Measurements from ENCODE around the gene SLC5A4. TPM values are rescaled to one million over a fixed set of nuclear protein-coding genes. Genes with fewer than 3 reads are reported as not detected.

Gene SLC5A4
- total RNA-seq, 1 donor from 2014 or later, result not detected

DNA sequence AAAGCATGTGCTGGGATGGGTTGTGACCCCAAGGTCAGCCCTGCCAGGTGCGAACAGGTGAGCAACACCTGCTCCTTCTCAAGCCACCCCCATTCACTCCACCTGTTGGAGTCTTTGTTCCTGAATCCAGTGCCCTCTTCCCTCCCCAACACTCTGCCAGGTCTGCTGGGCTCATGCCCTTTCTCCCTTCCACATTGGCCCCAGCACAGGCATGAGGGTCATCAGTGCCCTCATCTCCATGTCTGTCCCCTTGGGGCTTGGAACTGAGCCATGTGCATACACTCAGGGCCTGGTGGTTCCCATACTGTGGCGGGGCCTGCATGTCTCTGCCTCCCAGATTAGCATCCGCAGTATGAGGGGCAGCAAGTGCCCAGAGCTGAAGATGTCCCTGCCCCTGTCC, 69.3 kb downstream of the SLC5A4 start:
- peaks cover 5% of the 10 kb centered on the region for H3K4me1 Mint-ChIP-seq (ENCODE audit: low read depth)

GRCh38 chr22:32183625-32184024, 71.5 kb downstream of the SLC5A4 start:
- H3K9me3 Mint-ChIP-seq (ENCODE audit: low read depth), result no peaks in the 10 kb centered on the region
- H3K27me3 Mint-ChIP-seq, result peaks cover 6% of the 10 kb centered on the region
- no peak overlapping the region for H3K27ac Mint-ChIP-seq
- no peak overlapping the region for H3K4me3 Mint-ChIP-seq (ENCODE audit: low read depth)
- H3K4me1 Mint-ChIP-seq (ENCODE audit: low read depth), result peaks cover 5% of the 10 kb centered on the region
- DNase-seq (ENCODE audit: low spot score, unreplicated experiment), result no peak
- TF ChIP-seq, protein P1, sequence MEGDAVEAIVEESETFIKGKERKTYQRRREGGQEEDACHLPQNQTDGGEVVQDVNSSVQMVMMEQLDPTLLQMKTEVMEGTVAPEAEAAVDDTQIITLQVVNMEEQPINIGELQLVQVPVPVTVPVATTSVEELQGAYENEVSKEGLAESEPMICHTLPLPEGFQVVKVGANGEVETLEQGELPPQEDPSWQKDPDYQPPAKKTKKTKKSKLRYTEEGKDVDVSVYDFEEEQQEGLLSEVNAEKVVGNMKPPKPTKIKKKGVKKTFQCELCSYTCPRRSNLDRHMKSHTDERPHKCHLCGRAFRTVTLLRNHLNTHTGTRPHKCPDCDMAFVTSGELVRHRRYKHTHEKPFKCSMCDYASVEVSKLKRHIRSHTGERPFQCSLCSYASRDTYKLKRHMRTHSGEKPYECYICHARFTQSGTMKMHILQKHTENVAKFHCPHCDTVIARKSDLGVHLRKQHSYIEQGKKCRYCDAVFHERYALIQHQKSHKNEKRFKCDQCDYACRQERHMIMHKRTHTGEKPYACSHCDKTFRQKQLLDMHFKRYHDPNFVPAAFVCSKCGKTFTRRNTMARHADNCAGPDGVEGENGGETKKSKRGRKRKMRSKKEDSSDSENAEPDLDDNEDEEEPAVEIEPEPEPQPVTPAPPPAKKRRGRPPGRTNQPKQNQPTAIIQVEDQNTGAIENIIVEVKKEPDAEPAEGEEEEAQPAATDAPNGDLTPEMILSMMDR (IDR thresholded peaks at IDR 0.05; ENCODE audit: unreplicated experiment), result no peak
- no peaks in the 10 kb centered on the region for H3K36me3 Mint-ChIP-seq (ENCODE audit: insufficient read depth)

More for the DNA sequence above, 69.3 kb downstream of the SLC5A4 start:
- Mint-ChIP-seq H3K27ac (peak overlapping the region; percentile 93), H3K36me3 (ENCODE audit: insufficient read depth) (no peaks in the 10 kb centered on the region), H3K27me3 (no peaks in the 10 kb centered on the region), H3K4me3 (ENCODE audit: low read depth) (no peak overlapping the region), H3K9me3 (ENCODE audit: low read depth) (no peaks in the 10 kb centered on the region)
- no peak for DNase-seq (ENCODE audit: low spot score, unreplicated experiment)
- TF ChIP-seq, protein P1 (IDR thresholded peaks at IDR 0.05; ENCODE audit: unreplicated experiment), result no peak

GRCh38 chr22:32181043-32181442, 74.1 kb downstream of the SLC5A4 start:
- H3K36me3 Mint-ChIP-seq (ENCODE audit: insufficient read depth), result no peaks in the 10 kb centered on the region
- no peak overlapping the region for H3K4me3 Mint-ChIP-seq (ENCODE audit: low read depth)
- peaks cover 3% of the 10 kb centered on the region for H3K4me1 Mint-ChIP-seq (ENCODE audit: low read depth)
- no peaks in the 10 kb centered on the region for H3K9me3 Mint-ChIP-seq (ENCODE audit: low read depth)
- peaks cover 24% of the 10 kb centered on the region for H3K27me3 Mint-ChIP-seq
- DNase-seq (ENCODE audit: low spot score, unreplicated experiment), result no peak
- no peak overlapping the region for H3K27ac Mint-ChIP-seq
- TF ChIP-seq, protein P1 (IDR thresholded peaks at IDR 0.05; ENCODE audit: unreplicated experiment), result no peak

DNA sequence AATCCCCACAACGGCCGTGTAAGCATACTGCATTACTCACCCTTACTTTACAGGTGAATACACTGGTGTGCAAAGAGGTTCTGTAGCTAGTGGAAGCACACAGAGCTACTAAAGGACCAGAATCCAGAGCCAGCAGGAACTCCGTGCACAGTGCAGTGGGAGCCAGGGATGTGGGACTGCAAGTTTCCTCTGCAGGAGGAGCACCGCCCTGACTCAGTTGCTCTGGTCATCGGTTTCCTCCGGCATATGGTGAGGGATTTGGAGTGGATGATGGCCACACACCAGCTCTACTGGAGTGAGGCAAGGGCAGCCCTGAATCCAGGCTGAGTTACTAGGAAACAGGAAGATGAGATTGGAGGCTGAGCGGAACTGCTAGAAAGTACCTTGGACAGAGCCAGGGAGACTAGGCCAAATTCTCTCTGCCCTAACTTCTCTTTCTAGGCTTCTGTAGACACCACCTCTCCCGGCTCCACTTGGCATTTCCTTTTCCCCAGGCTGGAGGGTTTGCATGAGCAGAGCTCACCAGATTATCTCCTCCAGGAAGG, 77.9 kb downstream of the SLC5A4 start:
- Mint-ChIP-seq H3K27me3 (peaks cover 44% of the 10 kb centered on the region), H3K9me3 (ENCODE audit: low read depth) (no peaks in the 10 kb centered on the region), H3K27ac (no peak overlapping the region), H3K4me1 (ENCODE audit: low read depth) (no peaks in the 10 kb centered on the region), H3K4me3 (ENCODE audit: low read depth) (no peak overlapping the region), H3K36me3 (ENCODE audit: insufficient read depth) (no peaks in the 10 kb centered on the region)
- TF ChIP-seq, protein P1 (IDR thresholded peaks at IDR 0.05; ENCODE audit: unreplicated experiment), result no peak
- no peak for DNase-seq (ENCODE audit: low spot score, unreplicated experiment)

- Mint-ChIP-seq H3K9me3 (ENCODE audit: low read depth) (no peaks in the 10 kb centered on the region), H3K4me1 (ENCODE audit: low read depth) (no peaks in the 10 kb centered on the region), H3K36me3 (ENCODE audit: insufficient read depth) (no peaks in the 10 kb centered on the region), H3K27ac (no peak overlapping the region), H3K4me3 (ENCODE audit: low read depth) (peak overlapping the region; percentile 20), H3K27me3 (peaks cover 44% of the 10 kb centered on the region)
- TF ChIP-seq, protein P1 (IDR thresholded peaks at IDR 0.05; ENCODE audit: unreplicated experiment), result no peak
- DNase-seq (ENCODE audit: low spot score, unreplicated experiment), result peak; percentile 30
Observed at GRCh38 chr22:32175683-32176644, 79.2 kb downstream of the SLC5A4 start.

All from progenitor cell of endocrine pancreas (in vitro differentiated cells).